Prostate gland (tissue), 2 donors: ENCODE results near the gene GNPNAT1. TPM values are rescaled to one million over a fixed set of nuclear protein-coding genes. Genes with fewer than 3 reads are reported as not detected.

Source experiments
- DNase-seq: peaks from one replicate; pipeline ENCODE4 v3.0.0-alpha.2; 2019; ENCODE audit warnings: low spot score
- H3K27ac ChIP-seq, 2 donors: fragments of 200-600 bp; sonication (generic); 2 replicates each; pipeline ENCODE4 v1.5.1; 2017 to 2019
- H3K27me3 ChIP-seq: fragments of 200-600 bp; sonication (generic); replicated peaks from 2 replicates; pipeline ENCODE4 v1.5.1; 2019; ENCODE audit not compliant: insufficient read depth
- H3K36me3 ChIP-seq, 2 donors: fragments of 200-600 bp; sonication (generic); 1 replicate in 1 of 2; 2 replicates in 1 of 2; pipeline versions ENCODE4 v1.5.1 to v1.8.1; 2017 to 2019
- H3K4me1 ChIP-seq: fragments of 200-600 bp; sonication (generic); replicated peaks from 2 replicates; pipeline ENCODE4 v1.5.1; 2019
- H3K4me3 ChIP-seq, 2 donors: fragments of 200-600 bp; sonication (generic); 2 replicates each; pipeline ENCODE4 v1.5.1; 2017 to 2019
- H3K9me3 ChIP-seq: fragments of 200-600 bp; sonication (generic); 2 replicates; pipeline ENCODE4 v1.5.1; 2017
- CTCF ChIP-seq, 4 experiments: fragments of 200-600 bp in 2 of 4; fragments of 450-650 bp in 2 of 4; sonication (generic) in 2 of 4; IDR thresholded peaks; 1 replicate in 3 of 4; 2 replicates in 1 of 4; pipeline ENCODE4 v1.5.1; 2016 to 2019; ENCODE audit warnings: antibody characterized with exemption in 4 of 4, mild to moderate bottlenecking in 2 of 4, moderate library complexity in 2 of 4
- POLR2A ChIP-seq: fragments of 450-650 bp; IDR thresholded peaks from one replicate; pipeline ENCODE4 v1.6.1; 2016; ENCODE audit warnings: antibody characterized with exemption, mild to moderate bottlenecking
- POLR2AphosphoS5 ChIP-seq: sonication (generic); formaldehyde crosslinking; IDR thresholded peaks from one replicate; pipeline ENCODE4 v1.6.1; 2017; ENCODE audit warnings: antibody characterized with exemption
- WGBS: methylation state at CpG from one replicate; pipeline ENCODE4 v1.1.5; 2018; 5-methylcytosine and 5-hydroxymethylcytosine counted together
- intact Hi-C: fragments of 100-400 bp; cut with DNase I; formaldehyde crosslinking; loops from one replicate; pipeline ENCODE4 v1.14.2; 2022
- total RNA-seq, 2 donors: library from RNA; depleted of rRNA; stranded (reverse); fragments of >200 nt; gene quantifications; one replicate each; pipeline ENCODE4 v1.1.0, GENCODE V29; 2016

The GNPNAT1 gene
- total RNA-seq, 2 donors from 2014 or later, result 26.2 to 41.4 TPM

DNA sequence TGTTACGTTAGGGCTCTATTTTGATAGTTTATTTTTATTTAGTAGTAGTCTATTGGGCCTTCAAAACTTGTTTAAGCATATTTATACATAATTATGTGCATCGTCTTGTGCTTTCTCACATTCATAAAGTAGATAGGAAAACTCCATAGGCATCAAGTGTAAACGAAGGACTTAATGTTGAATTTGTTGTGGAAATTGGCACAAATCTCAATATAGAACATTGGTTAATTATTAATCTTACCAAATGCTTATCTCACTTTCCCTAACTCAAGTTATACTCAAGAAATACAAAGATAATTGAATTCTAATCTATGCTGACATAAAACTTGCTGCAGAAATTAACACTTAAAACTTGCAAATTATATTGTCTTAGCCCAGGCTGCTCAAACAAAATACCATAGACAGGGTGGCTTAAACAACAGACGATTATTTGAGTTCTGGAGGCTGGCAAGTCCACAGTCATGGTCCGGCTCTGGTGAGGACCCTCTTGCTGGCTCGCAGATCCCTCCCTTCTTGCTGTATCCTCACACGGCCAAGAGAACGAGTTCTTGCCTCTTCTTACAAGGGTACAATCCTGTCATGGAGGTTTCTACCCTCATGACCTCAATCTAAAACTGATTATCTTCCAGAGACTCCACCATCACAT lies 42.6 kb downstream of the GNPNAT1 start:
- no peak overlapping the region for H3K27ac ChIP-seq
- no peaks in the 10 kb centered on the region for H3K27me3 ChIP-seq
- intact Hi-C loops, result no loop called here
- H3K4me1 ChIP-seq, result no peaks in the 10 kb centered on the region
- DNase-seq, result no peak
- no peak for TF ChIP-seq CTCF (IDR thresholded peaks at IDR 0.05)
- no peak for TF ChIP-seq POLR2A
- no peak for TF ChIP-seq POLR2AphosphoS5
- no peaks in the 10 kb centered on the region for H3K9me3 ChIP-seq
- no peak overlapping the region for H3K4me3 ChIP-seq
- 86% methylated on average over 8 of the region's 8 CpGs for WGBS
- no peaks in the 10 kb centered on the region for H3K36me3 ChIP-seq

- Histone ChIP-seq H3K27me3 (no peaks in the 10 kb centered on the region), H3K9me3 (no peaks in the 10 kb centered on the region), H3K27ac (no peak overlapping the region), H3K4me3 (no peak overlapping the region), H3K4me1 (no peaks in the 10 kb centered on the region), H3K36me3 (no peaks in the 10 kb centered on the region)
- intact Hi-C loops, result no loop called here
- TF ChIP-seq CTCF (IDR thresholded peaks at IDR 0.05) (no peak), POLR2AphosphoS5 (no peak), POLR2A (no peak)
- no peak for DNase-seq
These were observed 49.5 kb downstream of the GNPNAT1 start for GRCh38 chr14:52741865-52742264.

DNA sequence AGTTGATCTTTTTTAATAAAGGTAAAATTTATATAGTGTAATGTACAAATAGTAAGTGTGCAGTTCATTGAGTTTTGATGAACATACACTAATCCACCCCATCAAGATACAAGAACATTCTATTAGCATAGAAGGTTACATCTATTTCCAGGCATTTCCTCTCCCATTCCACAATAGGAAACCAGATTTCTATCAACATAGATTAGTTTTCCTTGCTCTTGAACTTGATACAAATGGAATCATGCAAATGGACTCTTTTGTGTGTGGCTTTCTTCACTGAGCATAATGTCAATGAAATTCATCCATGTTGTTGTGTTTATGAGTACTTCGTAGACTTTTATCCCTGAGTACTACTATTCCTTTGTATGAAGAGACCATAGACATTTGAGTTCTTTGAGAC lies 50.7 kb downstream of the GNPNAT1 start:
- DNase-seq, result no peak
- no peaks in the 10 kb centered on the region for H3K36me3 ChIP-seq
- no peaks in the 10 kb centered on the region for H3K9me3 ChIP-seq
- intact Hi-C loops, result no loop called here
- no peaks in the 10 kb centered on the region for H3K27me3 ChIP-seq
- 97% methylated on average over 1 of the region's 1 CpG for WGBS
- H3K4me1 ChIP-seq, result no peaks in the 10 kb centered on the region
- TF ChIP-seq POLR2AphosphoS5, result no peak
- no peak for TF ChIP-seq CTCF (IDR thresholded peaks at IDR 0.05)
- no peak for TF ChIP-seq POLR2A
- H3K27ac ChIP-seq, result no peak overlapping the region
- H3K4me3 ChIP-seq, result no peak overlapping the region

GRCh38 chr14:52738409-52738808 lies 53.0 kb downstream of the GNPNAT1 start:
- DNase-seq, result no peak
- TF ChIP-seq POLR2A (no peak), CTCF (IDR thresholded peaks at IDR 0.05) (no peak), POLR2AphosphoS5 (no peak)
- H3K27ac ChIP-seq, result no peak overlapping the region
- H3K4me3 ChIP-seq, result no peak overlapping the region
- H3K27me3 ChIP-seq, result no peaks in the 10 kb centered on the region
- intact Hi-C loops, result no loop called here
- H3K4me1 ChIP-seq, result no peaks in the 10 kb centered on the region
- no peaks in the 10 kb centered on the region for H3K9me3 ChIP-seq
- no peaks in the 10 kb centered on the region for H3K36me3 ChIP-seq

DNA sequence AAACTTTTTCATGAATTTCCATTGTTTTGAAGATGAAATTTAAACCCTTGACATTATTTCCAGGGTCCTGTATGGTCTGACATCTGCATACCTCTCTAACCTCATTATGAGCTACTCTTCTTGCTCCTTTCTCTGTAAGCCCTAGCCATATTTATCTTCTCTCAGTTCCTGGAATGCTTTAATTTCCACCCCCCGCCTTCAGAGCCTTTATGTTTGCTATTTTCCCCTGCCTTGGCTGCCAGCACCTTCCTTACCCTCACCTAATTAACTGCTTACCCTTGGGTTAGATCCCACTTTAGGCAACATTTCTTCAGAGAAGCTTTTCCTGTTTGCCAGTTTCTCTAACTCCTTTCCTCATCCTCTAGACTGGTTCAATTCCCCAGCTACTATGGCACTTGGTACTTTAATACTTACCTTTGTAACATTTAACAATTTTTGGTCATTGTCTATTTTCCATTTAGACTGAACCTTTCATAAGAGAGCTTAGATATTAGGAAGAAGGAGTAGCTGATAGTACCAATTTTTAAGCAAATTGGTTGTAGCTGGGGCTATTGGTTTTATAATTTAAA lies 55.4 kb downstream of the GNPNAT1 start:
- H3K36me3 ChIP-seq, result no peaks in the 10 kb centered on the region
- TF ChIP-seq POLR2AphosphoS5, result no peak
- no peak for TF ChIP-seq CTCF (IDR thresholded peaks at IDR 0.05)
- no peak for TF ChIP-seq POLR2A
- intact Hi-C loops, result no loop called here
- no peak for DNase-seq
- no peaks in the 10 kb centered on the region for H3K27me3 ChIP-seq
- H3K27ac ChIP-seq, result no peak overlapping the region
- H3K4me1 ChIP-seq, result no peaks in the 10 kb centered on the region
- H3K9me3 ChIP-seq, result no peaks in the 10 kb centered on the region
- H3K4me3 ChIP-seq, result no peak overlapping the region
- 34% methylated on average over 1 of the region's 1 CpG for WGBS
